Measurements from ENCODE around the gene PRICKLE2.

PRICKLE2 gene

GRCh38 chr3:64131725-64132469, 93.4 kb downstream of the PRICKLE2 start:
- DNase-seq (ENCODE audit: low read depth): no peak

- DNase-seq (ENCODE audit: low read depth): no peak
Measured at GRCh38 chr3:64130436-64130835, 94.8 kb downstream of the PRICKLE2 start.

- DNase-seq (ENCODE audit: low read depth): no peak
Measured at GRCh38 chr3:64129581-64129980, 95.7 kb downstream of the PRICKLE2 start.

GRCh38 chr3:64129106-64129505, 96.2 kb downstream of the PRICKLE2 start:
- DNase-seq (ENCODE audit: low read depth): no peak

GRCh38 chr3:64125561-64125960, 99.7 kb downstream of the PRICKLE2 start:
- no peak for DNase-seq (ENCODE audit: low read depth)

GRCh38 chr3:64123931-64124330, 101.3 kb downstream of the PRICKLE2 start:
- DNase-seq (ENCODE audit: low read depth): no peak

GRCh38 chr3:64122476-64122875, 102.8 kb downstream of the PRICKLE2 start:
- DNase-seq (ENCODE audit: low read depth): no peak

GRCh38 chr3:64121750-64122311, 103.4 kb downstream of the PRICKLE2 start:
- DNase-seq (ENCODE audit: low read depth): no peak

- no peak for DNase-seq (ENCODE audit: low read depth)
Measured at GRCh38 chr3:64120876-64121275, 104.4 kb downstream of the PRICKLE2 start.

GRCh38 chr3:64117483-64117882, 107.8 kb downstream of the PRICKLE2 start:
- no peak for DNase-seq (ENCODE audit: low read depth)

- no peak for DNase-seq (ENCODE audit: low read depth)
Measured at GRCh38 chr3:64114651-64115050, 110.6 kb downstream of the PRICKLE2 start.

- no peak for DNase-seq (ENCODE audit: low read depth)
Measured at GRCh38 chr3:64111872-64112271, 113.4 kb downstream of the PRICKLE2 start.

- DNase-seq (ENCODE audit: low read depth): no peak
Measured at GRCh38 chr3:64111083-64111482, 114.2 kb downstream of the PRICKLE2 start.

- DNase-seq (ENCODE audit: low read depth): no peak
Measured at GRCh38 chr3:64110071-64110470, 115.2 kb downstream of the PRICKLE2 start.

GRCh38 chr3:64109438-64109837, 115.8 kb downstream of the PRICKLE2 start:
- DNase-seq (ENCODE audit: low read depth): no peak

GRCh38 chr3:64108784-64109317, 116.4 kb downstream of the PRICKLE2 start:
- DNase-seq (ENCODE audit: low read depth): no peak

GRCh38 chr3:64108231-64108630, 117.0 kb downstream of the PRICKLE2 start:
- DNase-seq (ENCODE audit: low read depth): no peak

GRCh38 chr3:64107190-64107589, 118.1 kb downstream of the PRICKLE2 start:
- DNase-seq (ENCODE audit: low read depth): no peak

GRCh38 chr3:64105816-64106215, 119.5 kb downstream of the PRICKLE2 start:
- no peak for DNase-seq (ENCODE audit: low read depth)

GRCh38 chr3:64104691-64105111, 120.6 kb downstream of the PRICKLE2 start:
- no peak for DNase-seq (ENCODE audit: low read depth)

- DNase-seq (ENCODE audit: low read depth): no peak
Measured at GRCh38 chr3:64104006-64104405, 121.3 kb downstream of the PRICKLE2 start.

GRCh38 chr3:64103131-64103530, 122.1 kb downstream of the PRICKLE2 start:
- no peak for DNase-seq (ENCODE audit: low read depth)

GRCh38 chr3:64102147-64102546, 123.1 kb downstream of the PRICKLE2 start:
- DNase-seq (ENCODE audit: low read depth): no peak

GRCh38 chr3:64099316-64099715, 126.0 kb downstream of the PRICKLE2 start:
- no peak for DNase-seq (ENCODE audit: low read depth)

Data from stimulated activated CD8-positive, alpha-beta memory T cell treated with anti-CD3 and anti-CD28 coated beads, Interleukin-7, amount 100 ng/mL, for 24 hours (primary cell).